Measurements from ENCODE around the gene TENT5C. TPM values are rescaled to one million over a fixed set of nuclear protein-coding genes. Genes with fewer than 3 reads are reported as not detected.
A peak's percentile ranks its signal among the peaks of the same experiment; 100 is the strongest.

TENT5C gene
- total RNA-seq, 4 donors from 2014 or later: 2.3 to 22.1 (median 5.1) TPM

- Histone ChIP-seq H3K36me3 (no peaks in the 10 kb centered on the region), H3K27ac (no peak overlapping the region), H3K4me1 (no peaks in the 10 kb centered on the region), H3K9me3 (no peaks in the 10 kb centered on the region), H3K27me3 (no peaks in the 10 kb centered on the region), H3K4me3 (no peak overlapping the region)
- intact Hi-C loops (cut with DNase I; ENCODE audit: low total_unique reads): no loop called here
- TF ChIP-seq CTCF (IDR thresholded peaks at IDR 0.05): no peak
- TF ChIP-seq POLR2A (IDR thresholded peaks at IDR 0.05): no peak
- DNase-seq: no peak
Observed at GRCh38 chr1:117665556-117666270, 59.9 kb downstream of the TENT5C start.

- H3K4me3 ChIP-seq: no peak overlapping the region
- H3K27ac ChIP-seq: no peak overlapping the region
- TF ChIP-seq POLR2A (IDR thresholded peaks at IDR 0.05) (no peak), CTCF (IDR thresholded peaks at IDR 0.05) (no peak)
- no peak for DNase-seq
- intact Hi-C loops (cut with DNase I; ENCODE audit: low total_unique reads): no loop called here
- no peaks in the 10 kb centered on the region for H3K4me1 ChIP-seq
- no peaks in the 10 kb centered on the region for H3K27me3 ChIP-seq
- H3K9me3 ChIP-seq: no peaks in the 10 kb centered on the region
- H3K36me3 ChIP-seq: no peaks in the 10 kb centered on the region
Observed at GRCh38 chr1:117669572-117669971, 63.7 kb downstream of the TENT5C start.

GRCh38 chr1:117670976-117671780, 65.3 kb downstream of the TENT5C start:
- Histone ChIP-seq H3K4me1 (no peaks in the 10 kb centered on the region), H3K27ac (no peak overlapping the region), H3K9me3 (no peaks in the 10 kb centered on the region), H3K27me3 (no peaks in the 10 kb centered on the region), H3K36me3 (no peaks in the 10 kb centered on the region), H3K4me3 (no peak overlapping the region)
- DNase-seq: no peak
- TF ChIP-seq CTCF (IDR thresholded peaks at IDR 0.05) (no peak), POLR2A (IDR thresholded peaks at IDR 0.05) (no peak)
- intact Hi-C loops (cut with DNase I; ENCODE audit: low total_unique reads): no loop called here

- Histone ChIP-seq H3K27me3 (no peaks in the 10 kb centered on the region), H3K4me1 (no peaks in the 10 kb centered on the region), H3K36me3 (no peaks in the 10 kb centered on the region), H3K9me3 (no peaks in the 10 kb centered on the region), H3K27ac (no peak overlapping the region), H3K4me3 (no peak overlapping the region)
- intact Hi-C loops (cut with DNase I; ENCODE audit: low total_unique reads): no loop called here
- DNase-seq: peak; percentile 42 to 66
- TF ChIP-seq CTCF (IDR thresholded peaks at IDR 0.05) (peak in 2 of 4 experiments; percentile 5 to 17), POLR2A (IDR thresholded peaks at IDR 0.05) (no peak)
Observed at GRCh38 chr1:117671781-117672501, 66.1 kb downstream of the TENT5C start.
